ENCODE measurements around the gene GIT1.

GIT1 gene

DNA sequence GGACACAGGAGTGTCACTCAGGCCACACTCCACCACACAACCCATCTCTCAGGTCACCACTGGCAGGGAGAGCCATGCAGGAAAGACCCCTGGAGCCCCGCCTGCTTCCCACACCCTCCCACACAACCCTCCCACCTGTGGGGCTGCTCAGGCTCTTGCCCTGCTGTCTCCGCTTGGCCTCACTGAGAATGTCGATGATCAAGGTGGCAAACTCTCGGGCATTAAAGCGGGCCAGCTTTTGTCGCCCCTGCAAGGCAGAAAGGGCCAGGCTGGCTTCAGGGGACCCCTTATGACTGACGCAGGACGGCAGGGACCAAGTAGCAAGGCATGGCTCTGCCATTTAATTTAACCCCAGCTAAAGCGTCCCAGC lies 12.5 kb downstream of the GIT1 start:
- Histone ChIP-seq H3K4me3 (ENCODE audit: low read depth, low read length) (no peak overlapping the region), H3K27ac (no peak overlapping the region), H3K9ac (no peak overlapping the region), H3K9me3 (ENCODE audit: control insufficient read depth, low read length) (no peaks in the 10 kb centered on the region), H2AFZ (no peak overlapping the region), H3K79me2 (peaks cover 7% of the 10 kb centered on the region), H3K36me3 (ENCODE audit: control insufficient read depth, insufficient read depth, low read length) (no peaks in the 10 kb centered on the region), H3K4me2 (ENCODE audit: low read length) (no peak overlapping the region), H3K4me1 (no peaks in the 10 kb centered on the region), H3K27me3 (ENCODE audit: control insufficient read depth, insufficient read depth, low read length) (no peaks in the 10 kb centered on the region)
- TF ChIP-seq, protein P1, sequence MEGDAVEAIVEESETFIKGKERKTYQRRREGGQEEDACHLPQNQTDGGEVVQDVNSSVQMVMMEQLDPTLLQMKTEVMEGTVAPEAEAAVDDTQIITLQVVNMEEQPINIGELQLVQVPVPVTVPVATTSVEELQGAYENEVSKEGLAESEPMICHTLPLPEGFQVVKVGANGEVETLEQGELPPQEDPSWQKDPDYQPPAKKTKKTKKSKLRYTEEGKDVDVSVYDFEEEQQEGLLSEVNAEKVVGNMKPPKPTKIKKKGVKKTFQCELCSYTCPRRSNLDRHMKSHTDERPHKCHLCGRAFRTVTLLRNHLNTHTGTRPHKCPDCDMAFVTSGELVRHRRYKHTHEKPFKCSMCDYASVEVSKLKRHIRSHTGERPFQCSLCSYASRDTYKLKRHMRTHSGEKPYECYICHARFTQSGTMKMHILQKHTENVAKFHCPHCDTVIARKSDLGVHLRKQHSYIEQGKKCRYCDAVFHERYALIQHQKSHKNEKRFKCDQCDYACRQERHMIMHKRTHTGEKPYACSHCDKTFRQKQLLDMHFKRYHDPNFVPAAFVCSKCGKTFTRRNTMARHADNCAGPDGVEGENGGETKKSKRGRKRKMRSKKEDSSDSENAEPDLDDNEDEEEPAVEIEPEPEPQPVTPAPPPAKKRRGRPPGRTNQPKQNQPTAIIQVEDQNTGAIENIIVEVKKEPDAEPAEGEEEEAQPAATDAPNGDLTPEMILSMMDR (IDR thresholded peaks at IDR 0.05), result no peak

DNA sequence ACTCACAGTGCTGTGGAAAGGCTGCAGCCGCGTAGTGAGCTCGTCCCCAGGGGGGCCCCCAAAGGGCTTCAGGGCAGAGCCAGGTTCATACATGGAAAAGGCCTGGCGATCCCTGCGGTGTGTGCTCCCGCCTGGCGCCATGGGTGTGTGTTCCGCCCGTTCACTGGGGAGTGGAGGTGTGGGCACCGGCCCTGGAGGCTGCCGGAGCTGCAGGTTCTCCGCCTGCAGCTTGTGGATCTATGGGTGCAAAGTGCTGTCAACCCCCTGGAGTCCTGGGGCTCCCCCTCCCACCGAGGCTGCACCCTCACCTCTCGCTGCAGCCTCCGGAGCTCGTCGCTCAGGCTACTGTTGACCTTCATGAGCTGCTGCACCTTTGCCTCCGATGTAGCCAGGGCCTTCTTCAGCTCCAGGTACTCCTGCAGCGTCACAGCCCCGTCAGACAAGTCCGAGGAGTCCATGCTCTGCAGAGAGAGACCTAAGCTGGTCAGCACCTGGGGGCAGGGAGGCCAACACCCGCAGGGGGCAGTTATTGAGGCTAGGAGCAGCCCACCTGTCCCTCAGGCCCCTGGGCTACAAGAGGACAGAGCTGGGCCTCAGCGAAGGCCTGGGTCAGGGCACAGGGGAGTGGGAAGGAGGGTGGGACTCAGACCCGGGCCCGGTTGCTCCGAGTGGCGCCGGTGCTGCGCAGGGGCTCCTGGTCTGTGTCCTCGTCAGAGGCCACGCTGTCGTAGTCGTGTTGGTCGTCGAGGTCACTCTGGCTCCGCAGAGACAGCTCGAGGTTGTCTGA lies 13.0 kb downstream of the GIT1 start:
- Histone ChIP-seq H3K4me2 (ENCODE audit: low read length) (no peak overlapping the region), H3K79me2 (peaks cover 7% of the 10 kb centered on the region), H3K4me1 (no peaks in the 10 kb centered on the region), H3K36me3 (ENCODE audit: control insufficient read depth, insufficient read depth, low read length) (no peaks in the 10 kb centered on the region), H3K27ac (no peak overlapping the region), H3K27me3 (ENCODE audit: control insufficient read depth, insufficient read depth, low read length) (no peaks in the 10 kb centered on the region), H3K4me3 (ENCODE audit: low read depth, low read length) (no peak overlapping the region), H2AFZ (no peak overlapping the region), H3K9me3 (ENCODE audit: control insufficient read depth, low read length) (no peaks in the 10 kb centered on the region), H3K9ac (no peak overlapping the region)
- TF ChIP-seq, protein P1 (IDR thresholded peaks at IDR 0.05), result no peak

DNA sequence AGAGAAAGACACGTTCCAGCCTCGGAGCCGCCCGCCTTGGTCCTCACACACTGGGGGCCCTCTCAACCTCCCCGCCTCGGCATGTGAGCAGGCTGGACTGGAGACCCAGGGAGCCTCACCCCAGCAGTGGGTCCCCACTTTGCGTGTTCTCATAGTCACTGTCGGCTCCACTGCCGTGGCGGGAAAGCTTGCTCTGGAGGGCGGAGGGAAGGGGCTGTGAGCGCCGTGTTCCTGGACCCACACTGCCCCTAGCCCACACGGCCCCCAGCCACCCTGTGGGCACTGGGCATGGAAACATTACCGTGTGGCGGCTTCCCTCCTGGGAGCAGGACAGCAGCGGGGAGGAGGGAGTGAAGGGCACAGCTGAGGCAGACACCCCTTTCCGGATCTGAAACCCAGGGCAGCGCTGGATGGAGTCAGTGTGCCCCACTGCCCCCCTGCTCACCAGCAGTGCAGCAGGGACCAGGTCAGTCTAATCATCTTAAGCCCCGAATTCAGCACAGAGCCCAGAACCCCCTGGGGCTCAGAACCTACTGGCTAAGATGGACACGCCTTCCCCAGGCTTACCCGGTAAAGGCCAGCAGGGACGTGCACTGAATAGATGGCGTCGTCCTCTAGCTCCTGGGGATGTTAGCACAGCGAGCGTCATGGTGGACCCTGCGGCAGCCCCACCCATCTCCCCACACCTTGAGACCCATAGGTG lies 13.8 kb downstream of the GIT1 start:
- H3K9me3 ChIP-seq (ENCODE audit: control insufficient read depth, low read length), result no peaks in the 10 kb centered on the region
- TF ChIP-seq, protein P1 (IDR thresholded peaks at IDR 0.05), result no peak
- H3K4me3 ChIP-seq (ENCODE audit: low read depth, low read length), result no peak overlapping the region
- no peak overlapping the region for H3K9ac ChIP-seq
- no peaks in the 10 kb centered on the region for H3K27me3 ChIP-seq (ENCODE audit: control insufficient read depth, insufficient read depth, low read length)
- no peaks in the 10 kb centered on the region for H3K4me1 ChIP-seq
- no peak overlapping the region for H3K4me2 ChIP-seq (ENCODE audit: low read length)
- no peak overlapping the region for H2AFZ ChIP-seq
- no peaks in the 10 kb centered on the region for H3K36me3 ChIP-seq (ENCODE audit: control insufficient read depth, insufficient read depth, low read length)
- no peak overlapping the region for H3K27ac ChIP-seq
- H3K79me2 ChIP-seq, result peaks cover 7% of the 10 kb centered on the region

DNA sequence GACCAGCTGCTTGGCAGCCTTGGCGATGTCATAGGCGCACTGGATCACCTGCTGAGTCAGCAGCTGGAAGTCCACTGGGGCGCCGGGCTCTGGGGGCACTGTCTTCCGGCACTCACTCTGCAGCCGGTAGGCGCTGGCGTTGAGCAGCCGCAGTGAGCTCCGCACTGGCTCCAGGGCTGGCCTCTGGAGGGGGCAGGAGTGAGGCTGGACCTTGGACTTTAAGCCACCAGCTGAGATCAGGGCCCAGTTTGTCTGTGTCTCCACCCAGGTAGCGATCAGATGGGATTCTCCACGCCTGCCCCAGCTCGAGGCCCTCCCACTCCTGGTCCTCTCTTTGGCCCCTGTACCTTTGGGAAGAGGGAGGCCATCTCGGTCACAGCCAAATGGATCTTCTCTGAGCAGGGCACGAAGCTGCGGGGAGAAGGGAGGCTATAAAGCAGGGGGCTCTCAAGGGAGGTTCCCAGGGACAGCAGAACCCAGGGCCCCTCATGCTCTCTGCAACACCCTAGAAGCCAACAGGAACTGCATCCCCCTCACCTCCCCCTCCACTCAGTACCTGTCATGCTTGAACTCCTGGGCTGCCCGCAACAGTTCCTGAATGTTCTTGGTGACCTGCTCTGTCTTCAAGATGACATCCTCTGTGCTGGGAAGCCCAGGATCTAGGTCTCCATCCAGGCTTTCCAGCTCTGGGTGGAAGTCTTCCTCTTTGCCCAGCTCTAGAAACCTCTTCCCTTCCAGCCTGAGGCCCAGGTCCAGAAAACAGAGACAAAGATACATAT lies 14.5 kb downstream of the GIT1 start:
- Histone ChIP-seq H3K4me3 (ENCODE audit: low read depth, low read length) (no peak overlapping the region), H2AFZ (no peak overlapping the region), H3K4me1 (no peaks in the 10 kb centered on the region), H3K79me2 (peaks cover 4% of the 10 kb centered on the region), H3K4me2 (ENCODE audit: low read length) (no peak overlapping the region), H3K27ac (no peak overlapping the region), H3K36me3 (ENCODE audit: control insufficient read depth, insufficient read depth, low read length) (no peaks in the 10 kb centered on the region), H3K27me3 (ENCODE audit: control insufficient read depth, insufficient read depth, low read length) (no peaks in the 10 kb centered on the region), H3K9me3 (ENCODE audit: control insufficient read depth, low read length) (no peaks in the 10 kb centered on the region), H3K9ac (no peak overlapping the region)
- TF ChIP-seq, protein P1 (IDR thresholded peaks at IDR 0.05), result no peak
